H1 (cell line): ENCODE data around the gene GLG1. TPM values are rescaled to one million over a fixed set of nuclear protein-coding genes. Genes with fewer than 3 reads are reported as not detected.

ENCODE experiments used
- CTCF ChIA-PET: fragments of 300-600 bp; sonication (Branson Sonifier 250); formaldehyde crosslinking; loops from one replicate; lab custom pipeline; 2021; ENCODE audit not compliant: partially characterized antibody; lab: Charles Lee
- POLR2A ChIA-PET: fragments of 300-600 bp; sonication (Branson Sonifier 250); formaldehyde crosslinking; loops from one replicate; lab custom pipeline; 2021; ENCODE audit warnings: inconsistent platforms; ENCODE audit not compliant: partially characterized antibody; lab: Charles Lee
- DNase-seq, 2 experiments: peaks; one replicate each; pipeline versions ENCODE4 v3.0.0 to v3.0.0-alpha.2; 2010 to 2022; ENCODE audit warnings: low spot score in 2 of 2, low read depth in 1 of 2, mixed read lengths in 1 of 2
- FAIRE-seq: peaks from 2 replicates; lab custom pipeline; 2011; peaks lifted over from hg19 to GRCh38; lab: Jason Lieb, UNC
- H2AFZ ChIP-seq: 2 replicates; pipeline ENCODE4 v1.8.1; 2012; ENCODE audit warnings: low read length, inconsistent platforms
- H2AK5ac ChIP-seq: 2 replicates; pipeline ENCODE4 v1.6.1; 2013; ENCODE audit warnings: low read depth, low read length
- H2BK120ac ChIP-seq: replicated peaks from 2 replicates; pipeline ENCODE3; 2013; ENCODE audit warnings: low read depth, low read length, inconsistent platforms
- H2BK12ac ChIP-seq: 2 replicates; pipeline ENCODE4 v1.6.1; 2013; ENCODE audit warnings: low read depth, low read length
- H2BK15ac ChIP-seq: 2 replicates; pipeline ENCODE4 v1.6.1; 2013; ENCODE audit warnings: low read length
- H2BK20ac ChIP-seq: 2 replicates; pipeline ENCODE4 v1.6.1; 2013; ENCODE audit warnings: low read length
- H2BK5ac ChIP-seq: 2 replicates; pipeline ENCODE4 v1.6.1; 2013; ENCODE audit warnings: low read depth, low read length
- H3K14ac ChIP-seq: 2 replicates; pipeline ENCODE4 v1.6.1; 2013; ENCODE audit warnings: inconsistent platforms; ENCODE audit not compliant: insufficient read length
- H3K18ac ChIP-seq: 2 replicates; pipeline ENCODE4 v1.6.1; 2013; ENCODE audit warnings: low read length; ENCODE audit errors: extremely low read depth
- H3K23ac ChIP-seq: 2 replicates; pipeline ENCODE4 v1.6.1; 2013; ENCODE audit warnings: inconsistent platforms; ENCODE audit not compliant: insufficient read length
- H3K23me2 ChIP-seq: 2 replicates; pipeline ENCODE4 v1.6.1; 2013; ENCODE audit warnings: low read depth, low read length
- H3K27ac ChIP-seq: 2 replicates; pipeline ENCODE4 v1.6.1; 2011; ENCODE audit warnings: low read depth, low read length, inconsistent platforms
- H3K27me3 ChIP-seq, 4 experiments: replicated peaks in 1 of 4; 1 replicate in 1 of 4; 2 replicates in 3 of 4; pipeline versions ENCODE4 v1.6.1 to v1.8.1; 2011 to 2013; ENCODE audit warnings: low read length in 3 of 4, mild to moderate bottlenecking in 3 of 4, inconsistent platforms in 2 of 4, mixed read lengths in 2 of 4, moderate library complexity in 1 of 4; ENCODE audit not compliant: control insufficient read depth in 3 of 4, insufficient read depth in 3 of 4; ENCODE audit errors: extremely low read depth in 1 of 4
- H3K36me3 ChIP-seq, 4 experiments: 2 replicates each; pipeline versions ENCODE4 v1.6.1 to v1.8.1; 2011 to 2013; ENCODE audit warnings: mild to moderate bottlenecking in 4 of 4, low read length in 3 of 4, moderate library complexity in 2 of 4, control low read depth in 1 of 4, inconsistent platforms in 1 of 4; ENCODE audit not compliant: insufficient read depth in 4 of 4, control insufficient read depth in 2 of 4
- H3K4ac ChIP-seq: replicated peaks from 2 replicates; pipeline ENCODE3; 2013; ENCODE audit warnings: low read length, low read depth, mixed read lengths, inconsistent platforms; ENCODE audit not compliant: insufficient read length
- H3K4me1 ChIP-seq, 4 experiments: replicated peaks in 1 of 4; 1 replicate in 1 of 4; 2 replicates in 3 of 4; pipeline versions ENCODE4 v1.6.1 to v1.8.1; 2011 to 2013; ENCODE audit warnings: low read length in 3 of 4, inconsistent platforms in 2 of 4, mixed read lengths in 1 of 4; ENCODE audit not compliant: insufficient read depth in 4 of 4, control insufficient read depth in 3 of 4
- H3K4me2 ChIP-seq, 2 experiments: 2 replicates each; pipeline versions ENCODE4 v1.6.1 to v1.8.1; 2011 to 2013; ENCODE audit warnings: low read depth in 2 of 2, low read length in 2 of 2, control low read depth in 1 of 2, inconsistent platforms in 1 of 2, mild to moderate bottlenecking in 1 of 2; ENCODE audit not compliant: insufficient read depth in 1 of 2
- H3K4me3 ChIP-seq, 4 experiments: fragments of 200-600, 300-600 bp in 1 of 4; sonication (generic), shearing (Covaris generic), sonication (Bioruptor Twin) in 1 of 4; 2 replicates each; pipeline versions ENCODE4 v1.5.1 to v1.8.1; 2011 to 2016; ENCODE audit warnings: low read length in 4 of 4, low read depth in 3 of 4, control low read depth in 2 of 4, inconsistent platforms in 2 of 4, mild to moderate bottlenecking in 2 of 4, mixed read lengths in 1 of 4, moderate library complexity in 1 of 4; ENCODE audit not compliant: insufficient read depth in 2 of 4; ENCODE audit errors: extremely low read depth in 1 of 4
- H3K56ac ChIP-seq: replicated peaks from 2 replicates; pipeline ENCODE3; 2013; ENCODE audit warnings: low read depth, mild to moderate bottlenecking, mixed read lengths, low read length, inconsistent platforms; ENCODE audit not compliant: insufficient read length
- H3K79me1 ChIP-seq: 2 replicates; pipeline ENCODE4 v1.6.1; 2013; ENCODE audit warnings: low read depth, low read length, control low read depth
- H3K79me2 ChIP-seq, 2 experiments: 2 replicates each; pipeline versions ENCODE4 v1.6.1 to v1.8.1; 2012 to 2013; ENCODE audit warnings: low read length in 2 of 2, mild to moderate bottlenecking in 2 of 2, inconsistent platforms in 1 of 2; ENCODE audit not compliant: insufficient read depth in 2 of 2, control insufficient read depth in 1 of 2
- H3K9ac ChIP-seq, 4 experiments: replicated peaks in 1 of 4; 1 replicate in 1 of 4; 2 replicates in 3 of 4; pipeline versions ENCODE4 v1.6.1 to v1.8.1; 2011 to 2013; ENCODE audit warnings: low read depth in 3 of 4, low read length in 3 of 4, control low read depth in 2 of 4, mild to moderate bottlenecking in 2 of 4, moderate library complexity in 2 of 4, inconsistent platforms in 1 of 4; ENCODE audit errors: extremely low read depth in 1 of 4
- H3K9me3 ChIP-seq, 2 experiments: 2 replicates each; pipeline versions ENCODE4 v1.6.1 to v1.8.1; 2012 to 2013; ENCODE audit warnings: mild to moderate bottlenecking in 2 of 2, moderate library complexity in 2 of 2, control low read depth in 1 of 2, inconsistent platforms in 1 of 2, low read depth in 1 of 2, low read length in 1 of 2, mixed read lengths in 1 of 2; ENCODE audit not compliant: insufficient read depth in 2 of 2
- H4K20me1 ChIP-seq, 2 experiments: replicated peaks in 1 of 2; 2 replicates each; pipeline versions ENCODE3 to v1.8.1; 2011 to 2013; ENCODE audit warnings: inconsistent platforms in 2 of 2, low read length in 2 of 2, mild to moderate bottlenecking in 1 of 2; ENCODE audit not compliant: insufficient read depth in 2 of 2, control insufficient read depth in 1 of 2
- H4K5ac ChIP-seq: 2 replicates; pipeline ENCODE4 v1.6.1; 2013; ENCODE audit warnings: low read length, low read depth, mixed read lengths, inconsistent platforms; ENCODE audit not compliant: insufficient read length
- H4K8ac ChIP-seq: 2 replicates; pipeline ENCODE4 v1.8.0; 2013; ENCODE audit warnings: mild to moderate bottlenecking, moderate library complexity, low read length, inconsistent platforms; ENCODE audit not compliant: insufficient read depth; ENCODE audit errors: extremely low read depth
- H4K91ac ChIP-seq: replicated peaks from 2 replicates; pipeline ENCODE3; 2013; ENCODE audit warnings: low read length, mixed read lengths, inconsistent platforms; ENCODE audit not compliant: insufficient read length
- ASH2L ChIP-seq: fragments of 200-600, 300-600 bp; sonication (generic); IDR thresholded peaks from one replicate; pipeline ENCODE4 v1.7.1; 2017; ENCODE audit warnings: low read length
- CTBP2 ChIP-seq: IDR thresholded peaks from 2 replicates; pipeline ENCODE4 v1.7.0; 2011; ENCODE audit warnings: borderline replicate concordance, mild to moderate bottlenecking, moderate library complexity, mixed read lengths, low read length; ENCODE audit not compliant: insufficient read depth, insufficient read length
- GABPA ChIP-seq: IDR thresholded peaks from 2 replicates; pipeline ENCODE4 v1.6.1; 2011; ENCODE audit warnings: mild to moderate bottlenecking, low read length, moderate library complexity, borderline replicate concordance; ENCODE audit not compliant: insufficient read depth
- NRF1 ChIP-seq: IDR thresholded peaks from 2 replicates; pipeline ENCODE4 v1.6.1; 2011; ENCODE audit warnings: mild to moderate bottlenecking, low read depth, low read length, improper control_type of control experiment
- POU5F1 ChIP-seq: IDR thresholded peaks from 2 replicates; pipeline ENCODE4 v1.6.1; 2011; ENCODE audit warnings: low read depth, mild to moderate bottlenecking, low read length, moderate library complexity
- WGBS, 2 experiments: shearing (Covaris generic) in 1 of 2; methylation state at CpG; one replicate each; pipeline versions ENCODE4 v1.1.6 to v1.1.7; 2013 to 2015; ENCODE audit warnings: low lambda C conversion rate in 2 of 2, mixed read lengths in 2 of 2, inconsistent platforms in 1 of 2, low coverage in 1 of 2, missing lambda C conversion rate in 1 of 2; ENCODE audit not compliant: insufficient replicate concordance in 2 of 2, insufficient coverage in 1 of 2, insufficient read length in 1 of 2; ENCODE audit errors: extremely low coverage in 1 of 2, missing lambda C conversion rate in 1 of 2; 5-methylcytosine and 5-hydroxymethylcytosine counted together
- polyA plus RNA-seq, 7 experiments: library from polyadenylated mRNA; depleted of rRNA in 3 of 7; stranded (reverse) in 5 of 7; unstranded in 2 of 7; fragments of >200 nt in 5 of 7; fragments of 200-250 nt in 2 of 7; gene quantifications; 1 replicate in 5 of 7; 2 replicates in 1 of 7; 4 replicates in 1 of 7; pipeline versions ENCODE4 v1.2.1 to v1.2.3, GENCODE V29; 2011 to 2013; ENCODE audit warnings: missing spikeins in 2 of 7, mixed read lengths in 2 of 7
- total RNA-seq: library from RNA; stranded (reverse); fragmentation: NEBNext Ultra II Directional; extraction: Animal tissue kit (Norgen Biotek cat#: 25700); gene quantifications from 2 replicates; pipeline ENCODE4 v1.2.1, GENCODE V29; 2021

GLG1 gene
- total and polyA plus RNA-seq, 2 of the 8 experiments (the other 6 are each of a cell fraction or from before 2014, with no cell fraction given): 53.4 to 139 TPM

- Histone ChIP-seq H4K8ac (no peak overlapping the region), H3K23ac (no peak overlapping the region), H3K18ac (no peak overlapping the region), H2AFZ (no peak overlapping the region), H2BK15ac (no peak overlapping the region), H3K4ac (no peak overlapping the region), H3K36me3 (peaks cover 0 to 56% (median 28%) of the 10 kb centered on the region in 4 experiments; a peak in 7 of 8 replicates), H2AK5ac (no peak overlapping the region), H3K9me3 (no peaks in the 10 kb centered on the region), H3K27ac (no peak overlapping the region), H2BK20ac (no peak overlapping the region), H2BK5ac (no peak overlapping the region), H4K91ac (no peak overlapping the region), H3K4me3 (no peak overlapping the region), H3K14ac (no peak overlapping the region), H3K79me2 (no peaks in the 10 kb centered on the region)
- CTCF ChIA-PET: interaction anchor here (0.5 to 1.1 kb wide), 3 partner anchors 135 to 426 kb away, joined by 3 to 4 read pairs (median 3); no protein-coding TSS in a partner anchor
- TF ChIP-seq GABPA: no peak
- TF ChIP-seq POU5F1: no peak
- TF ChIP-seq NRF1: no peak
- TF ChIP-seq CTBP2: no peak
- TF ChIP-seq ASH2L: no peak
- TF ChIP-seq, all 59 proteins: peak for 0
- no peak overlapping the region for H2BK120ac ChIP-seq
- H2BK12ac ChIP-seq: no peak overlapping the region
- H3K4me2 ChIP-seq: no peak overlapping the region
- H3K79me1 ChIP-seq: no peaks in the 10 kb centered on the region
- H3K9ac ChIP-seq: no peak overlapping the region
- no peak overlapping the region for H3K56ac ChIP-seq
- no peaks in the 10 kb centered on the region for H3K23me2 ChIP-seq
- H3K27me3 ChIP-seq: no peaks in the 10 kb centered on the region
- no peaks in the 10 kb centered on the region for H3K4me1 ChIP-seq
- DNase-seq (no peak), FAIRE-seq (no peak)
- no peak overlapping the region for H4K5ac ChIP-seq
- H4K20me1 ChIP-seq: no peaks in the 10 kb centered on the region
- POLR2A ChIA-PET: no interaction called here
- 90% methylated on average over 9 of the region's 9 CpGs; no CpG with 5 or more reads in 1 of the 2 experiments for WGBS, 2 experiments
Observed at GRCh38 chr16:74487634-74488495, 119.0 kb downstream of the GLG1 start.
